HG03097 (cell line): ENCODE results near the gene TRPV5.

Source experiments
- ATAC-seq: cut with Tn5 transposase; IDR thresholded peaks from one replicate; pipeline ENCODE4 v1.9.1; 2021; ENCODE audit not compliant: unreplicated experiment, low FRiP score

TRPV5 gene

DNA sequence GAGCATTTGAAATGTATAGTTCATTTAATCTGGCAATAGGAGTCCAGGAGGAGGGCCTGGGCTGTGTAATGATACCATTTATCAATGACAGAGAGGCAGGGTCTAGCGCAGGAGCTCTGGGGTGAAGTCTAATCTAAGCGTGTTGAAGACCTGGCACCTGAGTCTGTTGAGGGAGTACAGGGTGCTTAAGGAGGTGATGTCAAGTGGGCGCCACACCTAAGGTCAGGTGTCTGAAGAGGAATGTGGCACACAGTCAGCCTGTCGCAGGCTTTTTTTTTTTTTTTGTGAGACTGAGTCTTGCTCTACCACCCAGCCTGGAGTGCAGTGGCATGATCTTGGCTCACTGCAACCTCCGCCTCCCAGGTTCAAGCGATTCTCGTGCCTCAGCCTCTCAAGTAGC is 8.0 kb upstream of the TRPV5 start:
- no peak for ATAC-seq

DNA sequence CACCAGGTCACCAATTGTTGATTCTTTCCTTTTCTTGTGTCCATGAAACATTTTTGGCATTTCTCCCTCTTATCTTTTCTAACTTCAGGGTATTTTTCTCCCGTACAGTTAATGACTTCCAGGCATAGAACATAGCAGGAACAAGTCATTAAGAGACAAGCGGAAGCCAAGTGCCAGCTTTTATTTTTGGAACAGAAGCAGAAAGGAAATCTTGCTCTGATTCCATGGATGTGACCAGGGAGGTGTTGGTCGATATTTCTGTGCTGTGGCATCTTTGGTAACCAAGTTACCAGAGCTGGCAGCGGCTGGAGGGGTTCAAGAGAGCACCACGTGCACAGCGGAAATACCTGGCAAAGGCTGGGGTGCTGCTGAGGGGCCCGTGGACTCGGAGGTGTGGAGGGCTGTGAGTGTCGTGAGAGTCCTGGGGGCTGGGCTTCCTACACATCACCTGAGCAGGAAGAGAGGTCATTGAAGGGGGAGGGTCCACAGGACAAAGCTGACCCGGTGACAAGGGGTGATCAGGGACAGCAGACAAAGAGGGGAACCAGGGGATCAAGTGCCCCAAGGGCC is 7.5 kb upstream of the TRPV5 start:
- ATAC-seq: no peak

DNA sequence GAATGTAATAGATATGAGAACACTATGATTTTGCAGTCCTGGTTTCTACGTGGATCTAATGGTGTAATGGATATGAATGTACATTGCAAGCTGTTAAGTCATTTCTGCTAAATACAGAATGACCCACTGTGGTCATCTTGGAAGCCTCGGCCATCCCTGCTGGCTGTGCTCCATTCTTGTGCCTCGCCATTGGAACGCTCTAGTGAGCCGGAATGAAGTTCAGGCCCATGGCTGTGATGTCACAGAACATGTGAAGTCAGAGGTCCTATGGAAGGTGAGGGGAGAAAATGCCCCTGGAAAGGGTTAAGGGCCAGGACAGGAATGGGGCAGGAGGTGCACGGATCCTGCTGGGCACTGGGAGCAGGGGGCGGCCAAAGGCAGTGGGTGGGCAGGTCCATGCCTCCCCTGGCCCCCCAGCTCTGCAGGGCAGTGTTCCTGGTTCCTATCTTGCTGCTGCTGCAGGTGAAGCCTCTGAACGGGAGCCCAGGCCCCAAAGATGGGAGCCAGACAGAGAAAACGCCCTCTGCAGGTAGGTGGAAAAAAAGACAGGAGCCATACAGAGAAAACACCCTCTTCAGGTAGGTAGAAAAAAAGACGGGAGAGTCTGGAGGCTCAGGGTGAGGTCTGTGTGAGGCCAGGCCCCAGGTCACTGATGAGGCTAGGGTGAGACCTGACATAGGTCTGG is 5.8 kb upstream of the TRPV5 start, which contains the start of gene LLCFC1:
Gene LLCFC1, plus strand, starts transcription at position 259 of the 685 bp plus-strand sequence. Its CDS starts 138 bp downstream, at position 397.
- no peak for ATAC-seq

DNA sequence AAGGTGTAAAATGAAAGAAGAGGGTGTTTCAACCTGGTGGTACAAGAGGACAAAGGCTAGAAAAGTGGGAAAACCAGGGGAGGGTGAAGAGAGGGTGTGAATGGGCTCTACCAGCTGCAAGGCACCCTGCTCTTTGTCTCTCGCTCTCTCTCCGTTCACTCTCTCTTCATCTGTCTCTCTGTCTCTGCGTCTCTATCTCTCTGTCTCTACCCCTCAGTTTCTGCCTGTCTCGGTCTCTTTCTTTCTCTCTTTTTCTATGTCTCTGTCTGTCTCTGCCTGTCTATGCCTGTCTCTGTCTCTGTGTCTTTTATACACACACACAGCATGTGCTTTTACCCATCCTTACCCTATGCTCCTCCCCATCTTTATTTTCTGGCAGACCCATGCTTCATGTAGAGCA is 5.1 kb upstream of the TRPV5 start:
- ATAC-seq: no peak

DNA sequence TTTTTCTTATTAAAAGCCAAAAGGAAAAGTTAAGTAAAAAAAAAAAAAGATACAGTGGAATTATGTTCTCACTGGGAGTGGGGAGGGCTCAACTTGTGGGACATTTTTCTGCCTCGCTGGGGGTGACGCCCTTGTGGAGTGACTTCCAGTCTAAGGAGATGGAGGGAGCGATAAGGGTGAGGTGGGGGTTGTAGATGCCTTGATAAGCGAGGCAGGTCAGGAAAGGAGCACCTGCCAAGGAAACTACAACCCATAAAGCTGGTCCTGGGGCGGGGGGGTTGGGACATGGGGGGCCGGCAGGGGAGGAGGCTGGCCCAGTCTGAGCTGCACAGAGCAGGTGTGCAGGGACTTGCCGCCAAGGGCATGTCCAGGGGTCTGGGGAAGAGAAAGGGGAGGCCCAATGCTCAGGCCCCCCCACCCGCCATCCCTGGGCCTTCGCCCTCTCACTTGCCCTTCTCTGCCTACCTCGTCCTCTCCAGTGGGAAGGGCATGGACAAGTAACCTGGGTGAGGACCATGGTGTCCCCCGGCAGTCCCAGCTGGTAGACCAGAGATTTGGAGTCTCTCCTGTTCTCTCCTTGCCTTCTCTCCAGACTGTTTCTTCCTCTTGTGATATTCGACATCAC is 2.5 kb upstream of the TRPV5 start:
- ATAC-seq: no peak

DNA sequence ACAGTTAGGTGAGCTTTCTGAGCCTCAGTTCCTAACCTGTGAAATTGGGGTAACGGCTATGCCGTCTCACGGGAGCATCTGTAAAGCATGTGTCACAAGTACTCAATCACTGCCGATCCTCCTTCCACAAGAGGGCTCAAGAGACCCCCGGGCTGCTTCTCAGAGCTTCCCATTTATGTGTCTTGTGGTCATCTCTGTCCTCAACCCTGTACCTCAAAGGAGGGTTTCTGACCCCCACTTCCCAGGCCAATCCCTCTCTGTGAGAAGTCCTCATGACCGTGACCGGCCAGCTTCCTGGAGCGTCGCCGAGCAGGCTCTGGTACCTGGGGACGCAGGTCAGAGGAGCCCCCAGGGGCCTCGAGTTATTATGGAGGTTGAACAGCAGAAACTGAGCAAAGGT is 510 bp upstream of the TRPV5 start:
- no peak for ATAC-seq

DNA sequence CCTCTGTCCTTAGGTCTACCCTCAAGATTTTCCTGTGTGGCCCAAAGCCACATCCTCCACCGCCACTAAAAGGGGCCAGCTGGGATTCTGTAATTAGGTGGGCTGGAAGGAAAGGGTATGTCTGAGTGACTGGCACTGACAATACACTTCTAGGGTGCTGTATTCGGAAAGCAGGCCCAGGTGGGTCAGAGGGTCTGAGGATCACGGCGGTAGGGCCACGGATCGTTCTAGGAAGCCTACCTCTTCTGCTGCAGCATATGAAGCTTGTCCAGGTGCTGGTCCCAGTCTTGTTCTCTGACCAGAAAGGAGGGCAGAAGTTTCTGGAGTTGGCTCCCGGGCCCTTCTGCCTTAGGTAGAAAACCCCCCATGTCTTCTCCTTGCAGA is 462 bp downstream of the TRPV5 start:
- ATAC-seq: no peak

DNA sequence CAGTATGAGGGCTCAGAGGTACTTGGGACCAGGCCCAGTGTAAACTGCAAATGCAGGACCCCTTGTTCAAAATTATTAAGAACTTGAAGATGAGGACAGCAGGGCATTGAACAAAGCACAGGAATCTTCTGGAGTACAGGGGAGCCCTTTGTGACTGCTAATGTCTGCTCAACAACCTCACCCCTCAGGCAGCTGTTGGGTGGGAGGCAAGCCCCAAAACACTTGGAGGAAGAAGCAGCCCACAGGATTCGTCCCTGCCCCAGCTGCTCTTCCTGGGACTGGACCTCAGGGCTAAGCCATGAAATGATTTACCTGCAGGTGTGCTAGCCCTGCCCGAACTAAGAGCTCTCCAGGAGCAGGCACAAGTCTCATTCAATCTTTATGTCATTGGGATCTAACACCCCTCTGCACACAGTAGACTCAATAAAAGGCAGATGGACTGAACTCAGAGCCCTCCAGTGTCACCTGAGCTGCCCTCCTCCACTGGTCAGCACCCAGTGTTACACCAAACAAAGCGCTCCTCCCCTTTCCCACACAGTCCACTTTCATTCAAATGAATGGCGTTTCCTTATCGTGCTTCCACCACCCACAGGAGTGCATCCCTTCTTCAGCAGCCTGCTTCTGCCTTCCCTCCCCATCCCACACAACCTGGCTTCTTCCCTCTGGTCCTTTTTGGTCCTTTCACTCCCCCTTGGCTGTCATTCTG is 1.0 kb downstream of the TRPV5 start:
- no peak for ATAC-seq

DNA sequence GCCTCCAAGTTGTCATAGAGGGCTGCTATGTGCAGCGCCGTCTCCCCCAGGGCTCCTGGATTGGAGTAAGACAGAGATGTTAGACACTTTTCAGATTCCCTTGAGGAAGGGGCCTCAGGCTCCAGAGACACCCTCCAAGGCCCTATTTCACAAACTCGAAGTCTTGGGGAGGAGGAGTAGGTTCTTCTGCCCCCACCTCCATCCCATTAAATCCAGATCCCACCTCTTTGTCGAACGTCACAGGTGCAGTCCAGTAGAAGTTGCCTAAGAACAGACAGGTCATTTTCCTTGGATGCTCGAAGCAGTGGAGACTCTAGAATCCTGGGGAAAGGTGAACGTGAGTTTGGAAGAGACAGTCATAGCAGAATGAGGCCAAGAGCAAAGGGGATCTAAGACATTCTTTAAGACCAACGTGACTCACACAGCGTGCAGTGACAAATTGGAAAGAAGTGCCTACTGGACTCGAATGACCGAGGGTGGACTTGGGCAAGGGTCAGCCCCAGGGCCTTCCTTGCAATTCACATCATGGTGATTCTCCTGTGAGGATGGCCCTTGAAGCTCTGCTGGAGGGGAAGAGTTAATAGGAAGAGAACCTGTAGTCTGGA is 3.3 kb downstream of the TRPV5 start:
- ATAC-seq: no peak

DNA sequence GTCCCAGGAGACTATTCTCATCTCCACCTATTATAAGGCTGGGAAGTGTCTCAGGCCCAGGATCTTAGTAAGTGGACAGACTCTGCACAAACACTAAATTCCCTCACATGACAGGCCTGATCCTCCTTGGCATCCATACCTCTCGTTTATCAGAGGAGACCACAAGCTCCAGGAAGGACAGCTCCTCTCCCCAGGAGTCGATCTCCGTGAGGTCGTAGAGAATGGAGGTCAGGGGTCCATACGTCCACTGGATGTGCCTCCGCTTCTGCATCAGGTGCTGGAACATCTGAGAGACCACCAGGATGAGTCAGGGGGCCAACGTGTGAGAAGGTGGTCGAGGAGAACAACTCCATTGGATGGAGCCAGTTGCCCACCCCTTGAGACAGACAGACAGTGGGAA is 5.6 kb downstream of the TRPV5 start:
- no peak for ATAC-seq

DNA sequence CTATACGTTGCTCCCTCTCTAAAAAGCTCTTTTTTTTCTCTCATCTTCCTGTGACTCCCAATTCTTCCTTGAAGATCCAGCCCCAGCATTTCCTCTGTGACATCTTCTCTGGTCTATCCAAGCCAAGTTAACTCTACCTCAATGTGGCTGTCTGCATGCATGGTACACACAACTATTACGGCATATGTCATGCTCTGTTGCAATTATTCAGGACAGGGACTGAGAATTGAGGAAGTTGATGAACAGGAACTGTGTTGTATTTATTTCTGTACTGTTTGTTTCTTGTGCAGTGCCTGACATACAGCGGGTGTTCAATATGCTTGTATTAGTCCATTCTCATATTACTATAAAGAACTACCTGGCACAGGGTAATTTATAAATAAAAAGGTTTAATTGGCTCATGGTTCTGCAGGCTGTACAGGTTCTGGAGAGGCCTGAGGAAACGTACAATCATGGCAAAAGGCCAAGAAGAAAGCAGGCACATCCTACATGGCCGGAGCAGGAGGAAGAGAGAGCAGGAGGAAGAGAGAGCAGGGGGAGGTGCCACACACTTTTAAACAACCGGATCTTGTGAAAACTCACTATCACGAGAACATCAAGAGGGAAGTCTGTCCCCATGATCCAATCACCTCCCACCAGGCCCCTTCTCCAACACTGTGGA is 6.3 kb downstream of the TRPV5 start:
- ATAC-seq: no peak

DNA sequence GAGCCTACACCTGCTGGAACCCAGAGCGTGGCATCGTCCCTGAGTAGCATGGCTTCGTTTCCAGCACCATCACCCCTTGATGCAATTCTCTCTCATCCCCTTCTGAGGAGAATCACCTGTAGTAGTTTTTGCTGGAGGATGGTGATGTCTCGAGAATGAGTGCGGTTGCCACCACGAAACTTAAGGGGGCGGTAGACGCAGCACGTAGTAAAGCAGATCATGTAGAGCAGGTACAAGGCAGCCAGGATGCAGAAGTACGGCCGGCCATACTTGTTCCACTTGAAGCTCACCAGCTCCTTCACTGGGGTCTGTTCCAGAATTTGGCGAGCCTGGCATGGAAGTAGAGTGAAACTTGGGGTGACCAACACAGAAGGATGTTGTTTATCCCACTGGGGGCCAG is 8.1 kb downstream of the TRPV5 start:
- ATAC-seq: no peak

DNA sequence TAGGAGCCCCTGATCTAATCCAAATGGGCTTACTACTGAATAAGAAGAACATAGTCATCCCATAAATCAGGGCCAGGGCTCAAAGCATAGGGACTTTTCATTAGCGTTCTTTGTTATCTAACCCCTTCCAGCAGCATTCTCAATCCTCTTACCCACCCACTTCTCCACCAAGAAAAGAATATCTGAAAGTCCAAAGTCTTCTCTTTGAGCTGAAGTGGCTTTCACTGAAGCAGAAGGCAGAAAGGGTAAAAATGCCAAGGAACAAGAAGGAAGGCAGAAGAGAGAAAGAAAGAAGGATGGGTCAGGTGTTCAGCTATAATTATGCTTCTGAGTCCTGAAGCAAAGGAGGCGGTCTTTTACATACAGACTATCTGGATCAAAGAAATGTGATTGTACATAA is 10.2 kb downstream of the TRPV5 start:
- ATAC-seq: no peak

DNA sequence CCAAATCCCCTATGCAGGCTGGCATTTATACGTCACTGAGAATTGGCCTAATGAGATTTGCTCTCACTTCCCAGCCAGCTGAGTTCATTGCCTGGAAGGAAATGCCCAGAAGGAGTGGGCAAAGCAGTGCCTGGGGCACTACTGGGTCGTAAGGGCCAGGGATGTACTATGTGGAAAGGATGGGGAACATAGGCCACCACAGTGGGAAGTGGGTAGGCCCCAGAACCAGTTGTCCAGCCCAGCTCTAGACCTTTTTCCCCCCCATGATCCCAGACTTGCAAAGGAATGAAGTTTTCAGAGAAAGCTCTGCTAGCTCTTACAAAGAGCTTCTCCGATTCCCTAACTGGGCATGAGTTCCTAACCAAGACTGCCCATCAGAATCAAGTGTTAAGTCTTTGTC is 13.9 kb downstream of the TRPV5 start:
- ATAC-seq: no peak

DNA sequence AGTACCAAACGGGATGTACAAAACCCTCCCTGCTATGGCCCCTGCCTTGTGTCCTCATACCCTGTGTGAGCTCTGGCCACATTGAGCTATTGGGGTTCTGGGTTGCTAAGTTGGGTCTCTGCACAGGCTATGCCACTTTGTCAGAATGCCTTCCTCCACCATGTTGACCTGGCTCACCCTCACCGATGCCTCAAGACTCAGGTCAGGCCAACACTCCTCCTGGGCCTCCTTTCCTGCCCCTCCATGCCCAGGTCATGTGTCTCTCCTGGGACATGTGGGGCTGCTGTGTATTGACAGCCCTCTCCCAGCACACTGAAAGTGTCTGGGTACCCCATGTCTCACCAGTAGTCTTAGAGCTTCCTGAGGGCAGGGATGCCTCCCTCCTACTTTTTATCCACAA is 14.6 kb downstream of the TRPV5 start:
- ATAC-seq: no peak

DNA sequence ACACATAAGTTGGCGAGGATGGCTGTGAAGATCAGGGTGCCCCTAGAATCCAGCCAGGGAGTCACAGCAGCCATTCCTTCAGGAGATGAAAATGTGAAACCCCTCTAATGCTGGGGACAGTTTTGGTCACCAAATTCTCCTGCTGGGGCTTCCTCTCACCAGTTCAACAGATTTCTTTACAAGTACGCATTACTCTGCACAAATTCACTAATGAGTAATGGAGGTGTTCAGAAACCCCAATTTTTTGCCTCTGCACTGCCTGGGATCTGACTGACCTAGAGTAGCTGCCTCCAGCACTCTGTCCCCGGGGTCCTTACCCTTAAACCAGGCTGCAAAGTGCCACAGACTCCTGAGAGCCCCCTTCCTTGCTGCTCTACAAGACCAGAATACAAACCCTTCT is 16.1 kb downstream of the TRPV5 start:
- no peak for ATAC-seq

DNA sequence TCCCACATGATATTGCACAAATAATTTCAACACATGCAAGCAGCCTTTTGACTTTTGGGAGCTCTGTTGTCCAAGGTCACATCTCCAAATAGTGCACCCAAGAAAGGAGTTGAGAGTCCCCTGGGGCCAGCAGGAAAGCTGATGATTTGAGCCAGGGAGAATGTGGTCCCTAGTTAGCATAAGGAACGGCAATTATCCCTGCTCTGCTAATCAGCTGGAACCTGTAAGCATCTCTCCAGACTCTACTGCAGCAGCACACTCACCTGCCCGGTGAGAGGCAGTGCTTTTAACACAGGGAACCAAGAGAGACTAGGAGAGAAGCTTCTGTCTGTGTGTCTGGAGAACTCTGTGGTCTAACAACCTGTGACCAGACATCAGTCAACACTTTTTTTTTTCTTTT is 17.0 kb downstream of the TRPV5 start:
- no peak for ATAC-seq

DNA sequence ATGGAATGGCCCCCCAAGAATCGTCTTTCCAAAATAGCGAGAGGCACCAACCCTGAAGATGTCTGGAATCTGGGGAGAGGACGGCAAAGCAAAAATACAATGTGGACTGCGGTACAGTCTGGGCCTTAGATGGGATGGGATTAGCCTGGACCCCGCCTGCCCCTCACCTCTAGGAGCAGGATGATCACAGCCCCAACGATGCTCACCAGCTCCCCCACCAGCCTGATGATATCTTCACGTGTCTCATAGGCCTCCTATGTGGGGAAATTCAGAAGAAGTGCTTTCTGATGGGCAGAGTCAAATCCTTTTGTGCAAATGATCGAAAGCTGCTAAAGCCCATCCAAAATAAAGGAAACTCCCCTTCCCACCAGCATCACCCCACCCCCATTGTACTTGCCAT is 18.2 kb downstream of the TRPV5 start:
- no peak for ATAC-seq

DNA sequence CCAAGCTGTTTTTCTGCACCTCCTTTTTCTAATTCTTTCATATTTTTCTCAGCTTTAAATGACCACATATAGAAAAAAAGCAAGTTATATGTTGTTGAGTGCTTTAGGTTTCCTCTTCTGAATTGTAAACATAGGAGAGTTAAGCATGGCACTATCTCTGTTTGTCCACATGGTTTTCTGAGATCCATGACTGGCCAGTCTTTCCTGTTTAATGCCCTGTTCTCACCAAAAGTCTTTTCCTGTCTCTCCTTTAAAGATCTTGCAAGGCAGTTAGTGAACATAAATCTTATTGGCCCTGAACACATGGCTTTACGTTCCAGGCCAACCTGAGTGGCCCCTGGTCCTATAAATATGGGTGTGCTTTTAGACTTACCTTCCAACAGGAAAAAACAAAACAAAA is 19.4 kb downstream of the TRPV5 start:
- ATAC-seq: no peak

DNA sequence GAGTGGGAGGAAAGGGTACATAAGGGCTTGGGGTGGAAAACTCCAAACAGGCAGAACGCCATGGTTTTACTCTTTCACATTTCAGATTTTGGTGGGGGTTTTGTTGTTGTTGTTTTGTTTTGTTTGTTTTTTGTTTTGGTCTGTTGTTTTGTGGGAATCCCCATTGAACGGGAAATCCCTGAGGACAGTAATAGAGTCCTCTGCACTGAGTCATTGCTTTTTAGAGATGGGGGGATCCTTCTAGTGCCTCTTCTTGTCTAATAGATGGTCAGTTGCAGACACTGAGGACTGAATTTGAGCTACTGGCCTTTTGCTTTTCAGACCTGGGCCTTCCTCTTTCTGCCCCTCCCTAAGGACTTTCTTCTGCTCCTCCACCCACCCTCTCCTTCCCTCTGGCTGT is 20.0 kb downstream of the TRPV5 start:
- no peak for ATAC-seq

DNA sequence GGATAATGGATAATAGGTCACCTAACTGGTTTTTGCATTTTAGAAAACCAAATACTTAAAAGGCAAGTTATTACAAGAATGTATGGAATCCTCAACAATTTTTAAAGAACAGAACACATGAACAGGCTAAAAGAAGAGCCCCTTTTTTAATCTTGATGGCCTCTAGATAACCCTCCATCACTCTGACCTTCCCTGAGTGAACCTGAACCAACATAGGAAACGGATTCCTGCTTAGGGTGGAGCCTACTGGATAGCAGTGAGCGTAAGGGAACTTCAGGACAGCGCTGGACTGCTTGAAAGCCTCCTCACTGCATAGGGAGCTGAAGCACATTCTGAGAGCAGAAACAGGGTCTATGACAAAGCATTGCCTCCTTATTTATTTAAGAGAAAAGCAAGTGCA is 20.5 kb downstream of the TRPV5 start:
- no peak for ATAC-seq
